ENCODE results near the gene LBHD2.
A peak's percentile ranks its signal among the peaks of the same experiment; 100 is the strongest.

DNA sequence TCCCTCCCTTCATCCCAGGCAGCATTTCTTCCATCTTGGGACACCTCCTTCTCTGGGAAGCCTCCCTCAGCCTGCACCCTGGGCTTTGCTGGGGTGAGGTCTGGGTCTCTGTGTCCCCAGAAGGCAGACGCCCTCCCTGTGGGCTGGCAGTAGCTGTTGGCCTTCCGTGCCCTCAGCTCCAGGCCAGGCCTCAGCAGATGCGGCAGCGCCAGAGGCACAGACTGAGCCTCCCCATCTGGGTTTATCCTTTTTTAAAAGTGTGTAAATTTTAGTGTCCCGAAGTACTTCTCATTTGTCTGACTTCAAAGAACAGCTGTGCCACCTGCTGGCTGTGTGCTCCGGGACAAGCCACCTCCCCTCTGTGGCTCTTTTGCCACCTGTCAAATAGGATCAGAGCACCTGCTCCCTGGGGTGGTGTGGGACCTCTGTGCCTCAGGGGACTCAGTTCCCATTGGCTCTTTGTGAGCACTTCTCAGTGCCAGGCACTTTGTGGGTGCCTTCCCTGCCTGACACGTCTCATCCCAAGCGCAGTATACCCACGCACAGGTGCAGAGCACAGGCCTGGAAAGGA lies 21.7 kb downstream of the LBHD2 start:
- TF ChIP-seq, protein P1, sequence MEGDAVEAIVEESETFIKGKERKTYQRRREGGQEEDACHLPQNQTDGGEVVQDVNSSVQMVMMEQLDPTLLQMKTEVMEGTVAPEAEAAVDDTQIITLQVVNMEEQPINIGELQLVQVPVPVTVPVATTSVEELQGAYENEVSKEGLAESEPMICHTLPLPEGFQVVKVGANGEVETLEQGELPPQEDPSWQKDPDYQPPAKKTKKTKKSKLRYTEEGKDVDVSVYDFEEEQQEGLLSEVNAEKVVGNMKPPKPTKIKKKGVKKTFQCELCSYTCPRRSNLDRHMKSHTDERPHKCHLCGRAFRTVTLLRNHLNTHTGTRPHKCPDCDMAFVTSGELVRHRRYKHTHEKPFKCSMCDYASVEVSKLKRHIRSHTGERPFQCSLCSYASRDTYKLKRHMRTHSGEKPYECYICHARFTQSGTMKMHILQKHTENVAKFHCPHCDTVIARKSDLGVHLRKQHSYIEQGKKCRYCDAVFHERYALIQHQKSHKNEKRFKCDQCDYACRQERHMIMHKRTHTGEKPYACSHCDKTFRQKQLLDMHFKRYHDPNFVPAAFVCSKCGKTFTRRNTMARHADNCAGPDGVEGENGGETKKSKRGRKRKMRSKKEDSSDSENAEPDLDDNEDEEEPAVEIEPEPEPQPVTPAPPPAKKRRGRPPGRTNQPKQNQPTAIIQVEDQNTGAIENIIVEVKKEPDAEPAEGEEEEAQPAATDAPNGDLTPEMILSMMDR (IDR thresholded peaks at IDR 0.05; ENCODE audit: insufficient read depth, low read length, poor library complexity, severe bottlenecking) = peak; percentile 24
- no peak for TF ChIP-seq EZH2phosphoT487 (conservative IDR thresholded peaks at IDR 0.05; ENCODE audit: low read length)
